Natural killer cell (primary cell): ENCODE measurements around the gene TOR1AIP2. TPM values are rescaled to one million over a fixed set of nuclear protein-coding genes. Genes with fewer than 3 reads are reported as not detected.

Source experiments
- ATAC-seq, 3 donors: fragments of 150-1000 bp in 2 of 3; fragments of 200-7000 bp in 1 of 3; cut with Tn5 transposase; 1 replicate in 1 of 3; 2 replicates in 2 of 3; pipeline ENCODE4 v1.10.0; 2021; ENCODE audit warnings: mild to moderate bottlenecking in 2 of 3, moderate library complexity in 2 of 3
- DNase-seq, 2 donors: peaks; one replicate each; pipeline versions ENCODE4 v3.0.0 to v3.0.0-alpha.2; 2013 to 2021; ENCODE audit warnings: mixed read lengths in 1 of 2
- H3K27ac ChIP-seq: one replicate; pipeline ENCODE4 v1.5.1; 2013; ENCODE audit warnings: mild to moderate bottlenecking, low read length
- H3K27me3 ChIP-seq: one replicate; pipeline ENCODE4 v1.6.1; 2013; ENCODE audit warnings: low read length; ENCODE audit not compliant: control insufficient read depth, insufficient read depth
- H3K36me3 ChIP-seq: one replicate; pipeline ENCODE4 v1.6.1; 2013; ENCODE audit warnings: low read length; ENCODE audit not compliant: control insufficient read depth, insufficient read depth
- H3K4me1 ChIP-seq: one replicate; pipeline ENCODE4 v1.6.1; 2013; ENCODE audit warnings: low read length; ENCODE audit not compliant: control insufficient read depth, insufficient read depth
- H3K4me3 ChIP-seq: one replicate; pipeline ENCODE4 v1.5.1; 2013; ENCODE audit warnings: low read length
- H3K9me3 ChIP-seq: one replicate; pipeline ENCODE4 v1.6.1; 2013; ENCODE audit warnings: low read length; ENCODE audit not compliant: control insufficient read depth, insufficient read depth
- H3K27ac Mint-ChIP-seq, 2 donors: one replicate each; pipeline ENCODE4 v1.8.0; 2022; ENCODE audit warnings: mild to moderate bottlenecking in 2 of 2, mixed read lengths in 2 of 2, moderate library complexity in 1 of 2
- H3K27me3 Mint-ChIP-seq, 2 donors: one replicate each; pipeline ENCODE4 v1.8.0; 2022; ENCODE audit warnings: low read depth in 2 of 2, mixed read lengths in 2 of 2
- H3K36me3 Mint-ChIP-seq: one replicate; pipeline ENCODE4 v1.8.0; 2022; ENCODE audit warnings: mixed read lengths
- H3K4me1 Mint-ChIP-seq, 2 donors: one replicate each; pipeline ENCODE4 v1.8.0; 2022; ENCODE audit warnings: mixed read lengths in 2 of 2
- H3K4me3 Mint-ChIP-seq: one replicate; pipeline ENCODE4 v1.8.0; 2022; ENCODE audit warnings: mild to moderate bottlenecking, moderate library complexity, mixed read lengths
- H3K9me3 Mint-ChIP-seq, 2 donors: one replicate each; pipeline ENCODE4 v1.8.0; 2022; ENCODE audit warnings: mixed read lengths in 2 of 2
- CTCF ChIP-seq: fragments of 200-600 bp; IDR thresholded peaks from one replicate; pipeline ENCODE4 v1.8.0; 2022; ENCODE audit warnings: antibody characterized with exemption
- WGBS: methylation state at CpG from one replicate; pipeline ENCODE4 v1.1.7; 2013; ENCODE audit warnings: missing lambda C conversion rate; ENCODE audit not compliant: insufficient coverage; 5-methylcytosine and 5-hydroxymethylcytosine counted together
- intact Hi-C: fragments of 100-400 bp; cut with micrococcal nuclease; formaldehyde crosslinking; loops from one replicate; pipeline ENCODE4 v1.14.2; 2022
- total RNA-seq, 4 donors: library from RNA; stranded (reverse); fragments of 120-200 nt in 1 of 4; gene quantifications; one replicate each; pipeline versions ENCODE4 v1.2.3 to v1.2.4, GENCODE V29; 2013 to 2022

TOR1AIP2 gene
- total RNA-seq, 3 donors from 2014 or later (not counting 1 experiment from before 2014, with no cell fraction given): 68.6 to 74.2 (median 71.7) TPM

- no peak for TF ChIP-seq CTCF
- no peaks in the 10 kb centered on the region for H3K27me3 Mint-ChIP-seq
- peaks cover 31% of the 10 kb centered on the region for H3K36me3 ChIP-seq
- H3K9me3 ChIP-seq: no peaks in the 10 kb centered on the region
- no peaks in the 10 kb centered on the region for H3K27me3 ChIP-seq
- DNase-seq: no peak
- H3K4me1 Mint-ChIP-seq: peaks cover 13 to 14% of the 10 kb centered on the region in 2 donors
- ATAC-seq: no peak
- H3K27ac ChIP-seq: no peak overlapping the region
- H3K4me3 Mint-ChIP-seq: no peak overlapping the region
- no peak overlapping the region for H3K4me3 ChIP-seq
- no peaks in the 10 kb centered on the region for H3K4me1 ChIP-seq
- H3K9me3 Mint-ChIP-seq: no peaks in the 10 kb centered on the region
- H3K36me3 Mint-ChIP-seq: peaks cover 12% of the 10 kb centered on the region
- H3K27ac Mint-ChIP-seq: no peak overlapping the region
- 97% methylated on average over 7 of the region's 7 CpGs for WGBS
- intact Hi-C loops: loop anchor here (1.0 to 10.0 kb wide), 3 partner anchors 158 to 616 kb away; no protein-coding TSS in a partner anchor
Measured at GRCh38 chr1:179866616-179867015, 11.0 kb downstream of the TOR1AIP2 start.

GRCh38 chr1:179865377-179865776 lies 12.2 kb downstream of the TOR1AIP2 start:
- Mint-ChIP-seq H3K27me3 (no peaks in the 10 kb centered on the region), H3K4me3 (no peak overlapping the region), H3K9me3 (no peaks in the 10 kb centered on the region), H3K4me1 (peaks cover 10 to 16% of the 10 kb centered on the region in 2 donors), H3K36me3 (peaks cover 12% of the 10 kb centered on the region), H3K27ac (no peak overlapping the region)
- peaks cover 31% of the 10 kb centered on the region for H3K36me3 ChIP-seq
- H3K4me3 ChIP-seq: no peak overlapping the region
- ATAC-seq (no peak), DNase-seq (no peak)
- H3K27me3 ChIP-seq: no peaks in the 10 kb centered on the region
- no peak overlapping the region for H3K27ac ChIP-seq
- intact Hi-C loops: loop anchor here (5.0 to 10.0 kb wide), 2 partner anchors 159 to 617 kb away; no protein-coding TSS in a partner anchor
- no peak for TF ChIP-seq CTCF
- 99% methylated on average over 6 of the region's 6 CpGs for WGBS
- H3K9me3 ChIP-seq: no peaks in the 10 kb centered on the region
- no peaks in the 10 kb centered on the region for H3K4me1 ChIP-seq

- Histone ChIP-seq H3K36me3 (peaks cover 25% of the 10 kb centered on the region), H3K4me3 (no peak overlapping the region), H3K9me3 (no peaks in the 10 kb centered on the region), H3K27ac (no peak overlapping the region), H3K4me1 (no peaks in the 10 kb centered on the region), H3K27me3 (no peaks in the 10 kb centered on the region)
- WGBS: 98% methylated on average over 2 of the region's 3 CpGs
- H3K27me3 Mint-ChIP-seq: no peaks in the 10 kb centered on the region
- H3K9me3 Mint-ChIP-seq: no peaks in the 10 kb centered on the region
- intact Hi-C loops: loop anchor here (10.0 kb wide), 1 partner anchor 164 kb away; no protein-coding TSS in a partner anchor
- no peak for ATAC-seq
- H3K27ac Mint-ChIP-seq: no peak overlapping the region
- H3K4me3 Mint-ChIP-seq: no peak overlapping the region
- peaks cover 12% of the 10 kb centered on the region for H3K36me3 Mint-ChIP-seq
- TF ChIP-seq CTCF: no peak
- H3K4me1 Mint-ChIP-seq: peaks cover 0 to 8% of the 10 kb centered on the region in 2 donors
- no peak for DNase-seq
Measured at GRCh38 chr1:179860652-179861051, 17.0 kb downstream of the TOR1AIP2 start.

- 100% methylated on average over 4 of the region's 4 CpGs for WGBS
- peaks cover 11% of the 10 kb centered on the region for H3K36me3 ChIP-seq
- no peaks in the 10 kb centered on the region for H3K9me3 ChIP-seq
- intact Hi-C loops: no loop called here
- no peaks in the 10 kb centered on the region for H3K27me3 ChIP-seq
- DNase-seq: no peak
- no peaks in the 10 kb centered on the region for H3K9me3 Mint-ChIP-seq
- H3K36me3 Mint-ChIP-seq: peaks cover under 1% of the 10 kb centered on the region
- no peaks in the 10 kb centered on the region for H3K4me1 ChIP-seq
- no peak overlapping the region for H3K27ac ChIP-seq
- H3K4me3 ChIP-seq: no peak overlapping the region
- H3K27ac Mint-ChIP-seq: no peak overlapping the region
- no peak overlapping the region for H3K4me3 Mint-ChIP-seq
- H3K4me1 Mint-ChIP-seq: peaks cover 0 to 8% of the 10 kb centered on the region in 2 donors
- no peak for TF ChIP-seq CTCF
- no peak for ATAC-seq
- H3K27me3 Mint-ChIP-seq: no peaks in the 10 kb centered on the region
Measured at GRCh38 chr1:179857009-179857408, 20.6 kb downstream of the TOR1AIP2 start.
